K562 treated with DMSO at 1 percent for 24 hours (cell line): ENCODE measurements around the gene MYL10. TPM values are rescaled to one million over a fixed set of nuclear protein-coding genes. Genes with fewer than 3 reads are reported as not detected.

Source experiments
- total RNA-seq: library from RNA; unstranded; fragments of 300-600 nt; gene quantifications from 2 replicates; pipeline ENCODE4 v1.2.3, GENCODE V29; 2022; ENCODE audit warnings: low read depth; ENCODE audit not compliant: insufficient read depth

The MYL10 gene
- not detected in 2 replicates for total RNA-seq

DNA sequence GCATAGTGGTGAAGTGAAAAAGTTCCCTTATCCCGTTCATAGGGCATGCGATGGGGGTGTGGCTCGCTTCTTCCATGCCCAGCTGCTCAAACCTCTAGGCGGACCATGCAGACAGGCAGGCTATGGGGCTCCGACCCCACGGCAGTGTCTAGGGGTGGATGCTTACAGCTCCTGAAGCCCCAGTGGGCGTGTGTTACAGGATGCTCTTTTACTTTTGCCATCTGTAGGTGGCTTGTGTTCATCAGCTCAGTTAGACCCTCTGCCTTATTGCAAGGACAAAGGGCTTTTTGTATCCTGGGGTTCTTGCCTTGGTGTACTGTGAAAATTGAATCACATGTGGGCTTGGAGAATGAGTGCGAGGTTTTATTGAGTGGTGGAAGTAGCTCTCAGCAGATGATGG lies at the start of gene MYL10:
Gene MYL10, minus strand, starts transcription at position 126 of the 400 bp plus-strand sequence. CDS start 178 bp downstream, outside the sequence.

Other genes with a start within 250 kb of the MYL10 start
- 60.4 and 61.2 TPM in 2 replicates for gene CUX1, start 188.3 kb upstream of the MYL10 start, total RNA-seq